ENCODE results near the gene PRKCE.
"Not testable (repeated sequence)": the region's sequence is repeated elsewhere in the genome, so short reads cannot be mapped to it uniquely, and the experiment has no call there.

The PRKCE gene

DNA sequence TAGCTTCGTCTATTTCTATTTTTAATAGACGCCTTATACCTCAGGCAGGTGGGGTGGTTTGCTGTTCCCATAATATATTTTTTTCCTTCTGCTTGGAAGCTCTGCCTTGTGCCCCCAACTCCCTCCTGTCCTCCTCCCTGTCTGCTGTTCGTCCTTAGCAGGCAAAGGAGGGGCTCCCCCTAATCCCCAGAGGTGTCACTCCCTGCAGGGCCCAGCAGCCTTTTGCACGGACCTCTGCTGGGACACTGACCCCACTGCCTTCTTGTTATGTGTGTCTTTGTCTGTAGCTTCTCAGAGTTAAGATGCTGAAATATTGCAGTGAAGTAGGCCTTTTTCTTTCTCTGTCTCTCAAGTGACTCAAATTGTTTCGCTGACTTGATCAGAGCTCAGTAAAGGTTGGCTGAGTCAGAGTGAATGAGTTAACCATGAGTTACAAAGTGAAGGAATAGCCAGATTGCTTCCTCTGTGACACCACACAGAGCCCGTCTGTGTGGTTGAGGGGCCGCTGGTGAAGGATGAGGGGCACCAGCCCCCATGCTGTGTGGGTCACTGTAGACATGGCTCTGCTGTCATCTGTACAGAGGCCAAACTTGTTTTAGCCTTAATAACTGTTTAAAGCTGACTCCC is 47.7 kb downstream of the PRKCE start:
- no peak for DNase-seq (ENCODE audit: low read depth)

- no peak for DNase-seq (ENCODE audit: low read depth)
Observed at GRCh38 chr2:45700407-45701013, 49.0 kb downstream of the PRKCE start.

DNA sequence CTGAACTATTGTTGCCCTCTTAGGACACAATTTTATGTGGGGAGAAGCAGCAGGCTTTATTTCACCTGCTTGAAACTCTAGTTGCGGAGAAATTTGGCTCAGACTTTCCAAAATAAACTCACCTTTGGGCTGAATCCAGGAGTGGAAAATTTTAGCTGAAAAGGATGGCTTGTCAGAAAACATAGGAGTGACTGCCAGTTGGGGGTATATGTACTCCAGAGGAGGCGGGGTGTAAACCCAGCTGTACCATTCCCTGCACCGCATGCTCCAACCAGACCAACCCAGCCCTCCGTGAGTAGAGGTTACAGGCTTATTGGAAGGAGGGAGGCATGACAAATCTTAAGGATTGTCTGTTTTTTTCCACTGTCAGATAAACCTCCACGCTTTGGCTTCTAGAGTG is 53.8 kb downstream of the PRKCE start:
- no peak for DNase-seq (ENCODE audit: low read depth)

DNA sequence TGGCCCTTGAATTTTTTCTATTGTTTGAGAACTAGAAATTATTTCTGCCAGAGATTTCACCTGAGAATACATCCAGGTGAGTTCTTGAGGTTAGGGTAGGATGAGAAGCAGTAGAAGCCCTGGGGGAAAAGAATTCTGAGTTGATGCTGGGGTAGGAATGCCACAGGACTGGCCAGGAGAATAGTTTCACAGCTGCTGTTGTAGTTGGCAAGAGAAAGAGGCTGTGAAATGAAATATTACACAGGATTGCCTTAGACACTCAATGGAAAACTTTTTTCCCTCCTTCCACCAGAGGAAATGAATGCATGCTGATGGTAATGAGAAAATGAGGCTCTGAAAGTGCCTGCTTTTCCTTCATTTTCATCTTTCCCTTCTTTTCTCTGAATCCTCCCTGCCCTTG is 54.6 kb downstream of the PRKCE start:
- DNase-seq (ENCODE audit: low read depth): no peak

GRCh38 chr2:45707006-45707405 is 55.5 kb downstream of the PRKCE start:
- no peak for DNase-seq (ENCODE audit: low read depth)

DNA sequence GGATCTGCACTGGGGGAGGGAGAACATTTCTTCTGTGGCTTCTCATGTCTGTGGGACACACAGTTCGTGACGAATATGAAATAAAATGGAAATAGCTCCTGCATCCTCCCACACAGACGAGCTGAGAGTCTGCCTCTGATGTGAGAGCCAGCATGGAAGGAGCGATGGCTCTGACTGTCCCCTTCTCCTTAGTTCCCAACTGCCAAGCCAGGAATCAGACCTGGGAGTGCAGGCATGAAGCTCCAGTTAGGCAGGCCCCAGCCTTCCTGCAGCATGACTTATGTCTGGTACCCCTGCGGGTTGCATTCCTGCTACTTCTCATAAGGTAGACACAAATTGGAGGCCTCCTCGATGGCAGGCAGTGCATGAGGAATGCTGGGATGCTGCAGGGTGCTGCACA is 56.2 kb downstream of the PRKCE start:
- no peak for DNase-seq (ENCODE audit: low read depth)

- DNase-seq (ENCODE audit: low read depth): no peak
Observed at GRCh38 chr2:45708501-45708900, 57.0 kb downstream of the PRKCE start.

- no peak for DNase-seq (ENCODE audit: low read depth)
Observed at GRCh38 chr2:45709137-45709536, 57.7 kb downstream of the PRKCE start.

- DNase-seq (ENCODE audit: low read depth): no peak
Observed at GRCh38 chr2:45710468-45710867, 59.0 kb downstream of the PRKCE start.

GRCh38 chr2:45711224-45711623 is 59.7 kb downstream of the PRKCE start:
- DNase-seq (ENCODE audit: low read depth): no peak

GRCh38 chr2:45712570-45712969 is 61.1 kb downstream of the PRKCE start:
- no peak for DNase-seq (ENCODE audit: low read depth)

DNA sequence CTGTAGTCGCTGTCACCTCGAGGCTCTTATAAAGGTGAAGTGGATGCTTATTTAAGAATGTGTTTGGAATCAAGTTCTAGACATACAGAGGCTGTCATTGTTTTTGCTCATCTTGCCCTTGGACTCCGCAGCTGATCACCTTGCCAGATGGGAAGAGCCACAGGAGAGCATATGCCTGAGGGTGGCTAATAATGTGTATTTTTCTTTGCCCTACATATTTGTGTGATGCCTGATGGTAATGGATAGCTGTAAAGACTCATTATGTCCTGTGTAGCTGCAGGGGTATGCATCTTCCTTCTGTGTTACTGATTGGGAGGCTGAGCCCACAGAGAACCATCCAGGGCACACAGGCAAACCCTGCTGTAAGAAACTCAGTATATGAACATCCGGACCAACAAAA is 61.7 kb downstream of the PRKCE start:
- no peak for DNase-seq (ENCODE audit: low read depth)

DNA sequence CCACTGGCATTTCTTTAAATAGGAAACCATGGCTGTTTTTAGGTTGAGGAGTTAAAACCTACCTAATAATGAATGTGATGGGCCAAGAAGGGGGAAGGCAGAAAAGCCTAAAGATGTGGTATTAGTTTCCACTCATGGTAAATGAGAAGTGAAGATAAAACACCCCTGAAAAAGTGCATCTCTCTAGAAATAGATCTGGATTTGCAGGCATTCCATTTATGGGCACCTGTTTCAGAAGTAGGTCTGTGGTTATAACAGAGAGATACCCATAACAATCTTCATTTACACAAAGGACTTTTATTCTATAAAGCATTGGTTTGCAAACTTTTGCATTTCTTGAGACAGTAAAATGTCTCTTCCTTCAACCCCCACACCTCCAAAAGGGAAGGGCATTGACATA is 62.1 kb downstream of the PRKCE start:
- DNase-seq (ENCODE audit: low read depth): no peak

DNA sequence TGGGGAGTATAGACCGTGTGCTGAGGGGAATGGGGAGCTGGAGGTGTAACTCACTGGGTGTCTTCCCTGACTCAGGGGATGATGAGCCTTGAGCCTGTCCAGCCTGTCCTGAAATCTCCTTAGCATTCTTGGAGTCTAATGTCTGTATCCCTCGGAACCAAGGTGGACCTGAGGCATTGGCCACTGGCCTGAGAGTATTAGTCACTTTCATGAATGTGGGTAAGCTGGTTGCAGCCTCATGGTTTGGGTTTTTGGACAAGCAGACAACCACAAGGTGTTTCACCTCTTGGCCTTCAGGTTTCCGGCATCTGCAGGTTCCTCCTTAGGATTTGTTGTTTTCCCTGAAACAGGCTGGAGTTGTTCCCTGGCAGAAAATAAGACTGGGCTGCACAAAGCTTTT is 63.2 kb downstream of the PRKCE start:
- no peak for DNase-seq (ENCODE audit: low read depth)

DNA sequence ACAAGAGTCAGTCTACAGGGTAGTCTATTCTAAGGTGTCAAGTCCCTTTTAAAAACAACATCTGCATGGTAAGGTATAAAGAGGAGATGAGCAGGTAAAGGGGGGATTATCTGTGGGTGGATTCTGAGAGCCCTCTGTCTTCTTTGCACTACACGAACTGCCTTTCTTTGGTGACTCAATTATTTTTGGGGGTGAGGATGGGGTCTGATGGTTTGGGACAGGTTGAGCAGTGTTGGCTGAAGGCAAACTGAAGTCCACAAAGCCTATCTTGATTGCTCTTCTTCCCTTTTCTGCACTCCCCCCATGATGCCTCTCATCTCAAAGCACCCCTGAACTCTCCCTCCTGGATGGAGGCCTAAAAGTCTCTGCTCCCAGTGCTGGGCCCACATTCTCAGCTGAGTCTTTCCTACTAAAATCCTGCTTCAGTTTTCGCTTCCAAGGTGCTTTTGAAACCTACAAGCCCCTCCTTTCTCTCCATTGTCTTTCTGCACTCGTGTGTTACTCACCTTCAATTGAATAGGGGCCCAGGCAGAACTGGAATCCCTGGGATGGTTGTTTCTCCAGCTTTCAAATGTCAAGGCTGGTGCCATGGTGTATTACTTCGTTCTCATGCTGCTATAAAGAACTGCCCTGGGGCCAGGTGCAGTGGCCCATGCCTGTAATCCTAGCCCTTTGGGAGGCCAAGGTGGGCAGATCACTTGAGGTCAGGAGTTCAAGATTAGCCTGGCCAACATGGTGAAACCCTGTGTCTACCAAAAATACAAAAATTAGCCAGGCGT is 64.3 kb downstream of the PRKCE start:
- DNase-seq (ENCODE audit: low read depth): no peak

- DNase-seq (ENCODE audit: low read depth): not testable (repeated sequence)
Observed at GRCh38 chr2:45716432-45716831, 65.0 kb downstream of the PRKCE start.

- DNase-seq (ENCODE audit: low read depth): no peak
Observed at GRCh38 chr2:45716915-45717314, 65.4 kb downstream of the PRKCE start.

DNA sequence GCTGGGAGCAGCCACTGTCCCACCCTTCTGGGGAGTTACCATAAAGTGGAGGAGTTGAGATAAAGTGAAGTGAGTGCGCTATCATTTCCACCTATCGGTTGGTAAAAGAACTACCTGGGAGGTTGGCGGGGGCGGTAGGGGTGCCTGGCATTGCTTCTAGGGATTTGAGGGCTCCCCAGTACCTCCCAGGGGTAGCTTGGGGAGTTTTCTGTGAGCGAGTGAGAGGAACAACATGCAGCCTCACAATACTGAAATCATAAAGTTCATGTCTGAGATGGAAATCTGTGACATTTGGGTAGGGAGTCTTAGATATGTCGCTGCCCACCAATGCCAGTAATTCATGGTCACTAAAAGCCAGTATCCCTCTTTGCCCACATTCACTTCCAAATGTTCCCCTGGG is 68.7 kb downstream of the PRKCE start:
- DNase-seq (ENCODE audit: low read depth): no peak

DNA sequence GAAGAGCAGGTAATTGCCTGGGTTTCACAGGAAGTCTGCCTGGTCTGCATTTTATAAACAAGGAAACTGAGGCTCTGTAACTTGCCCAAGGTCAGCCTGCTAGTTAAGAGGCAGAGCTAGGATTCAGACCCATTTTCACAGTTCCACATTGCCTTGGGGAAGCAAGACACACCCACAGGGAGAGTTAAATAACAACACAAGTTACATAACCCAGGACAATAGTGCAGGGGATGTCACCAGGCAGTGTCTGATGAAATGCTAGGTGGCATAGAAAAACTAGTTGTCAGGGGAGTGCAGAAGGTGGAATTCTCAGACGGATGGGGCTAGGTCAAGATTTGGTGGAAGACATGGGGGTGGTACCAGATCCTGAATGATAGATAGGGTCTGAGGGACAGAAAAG is 69.7 kb downstream of the PRKCE start:
- DNase-seq (ENCODE audit: low read depth): no peak

- DNase-seq (ENCODE audit: low read depth): no peak
Observed at GRCh38 chr2:45722477-45722876, 71.0 kb downstream of the PRKCE start.

GRCh38 chr2:45723857-45724256 is 72.4 kb downstream of the PRKCE start:
- no peak for DNase-seq (ENCODE audit: low read depth)

DNA sequence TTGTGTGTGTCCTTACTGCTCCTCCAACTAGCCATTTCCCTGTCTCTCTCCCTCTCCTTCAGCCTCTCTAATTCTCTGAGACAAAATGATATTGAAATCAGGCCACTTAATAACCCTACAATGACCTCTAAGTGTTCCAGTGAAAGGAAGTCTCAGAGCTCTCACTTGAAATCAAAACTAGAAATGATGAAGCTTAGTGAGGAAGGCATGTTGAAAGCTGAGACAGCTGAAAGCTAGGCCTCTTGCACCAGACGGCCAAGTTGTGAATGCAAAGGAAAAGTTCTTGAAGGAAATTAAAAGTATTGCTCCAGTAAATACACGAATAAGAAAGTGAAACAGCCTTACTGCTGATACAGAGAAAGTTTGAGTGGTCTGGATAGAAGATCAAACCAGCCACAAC is 72.9 kb downstream of the PRKCE start:
- no peak for DNase-seq (ENCODE audit: low read depth)

- DNase-seq (ENCODE audit: low read depth): no peak
Observed at GRCh38 chr2:45725731-45726130, 74.3 kb downstream of the PRKCE start.

DNA sequence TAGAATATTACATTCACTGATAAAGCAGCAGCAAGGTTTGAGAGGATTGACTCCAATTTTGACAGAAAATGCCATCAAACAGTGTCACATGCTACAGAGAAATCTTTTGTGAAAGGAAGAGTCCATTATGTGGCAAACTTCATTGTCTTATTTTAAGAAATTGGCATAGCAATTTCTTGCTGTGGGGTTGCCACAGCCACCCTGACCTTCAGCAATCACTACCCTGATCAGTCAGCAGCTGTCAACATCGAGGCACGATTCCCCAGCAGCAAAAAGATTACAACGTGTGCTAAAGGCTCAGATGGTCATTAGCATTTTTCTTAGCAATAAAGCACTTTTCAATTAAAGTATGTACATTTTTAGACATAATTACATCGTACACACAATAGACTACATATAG is 74.7 kb downstream of the PRKCE start:
- DNase-seq (ENCODE audit: low read depth): no peak

Measured in HS-27A (cell line).